Osteoblast (primary cell): ENCODE results near the gene SND1. TPM values are rescaled to one million over a fixed set of nuclear protein-coding genes. Genes with fewer than 3 reads are reported as not detected.

ENCODE experiments used
- DNase-seq: peaks from one replicate; pipeline ENCODE4 v3.0.0; 2011; ENCODE audit warnings: low spot score, mixed read lengths; ENCODE audit not compliant: insufficient read length; ENCODE audit errors: missing footprints
- H2AFZ ChIP-seq: 2 replicates; pipeline ENCODE4 v1.6.0; 2011; ENCODE audit warnings: mild to moderate bottlenecking, low read length
- H3K27ac ChIP-seq: 2 replicates; pipeline ENCODE4 v1.5.1; 2011; ENCODE audit warnings: mild to moderate bottlenecking, low read depth, low read length, moderate library complexity
- H3K27me3 ChIP-seq: 2 replicates; pipeline ENCODE4 v1.6.0; 2012; ENCODE audit warnings: mild to moderate bottlenecking, control low read depth, inconsistent platforms, low read length, moderate library complexity; ENCODE audit not compliant: insufficient read depth
- H3K36me3 ChIP-seq: 2 replicates; pipeline ENCODE4 v1.5.1; 2011; ENCODE audit warnings: mild to moderate bottlenecking, low read length, control low read depth, moderate library complexity; ENCODE audit not compliant: insufficient read depth
- H3K4me1 ChIP-seq: 2 replicates; pipeline ENCODE4 v1.5.1; 2011; ENCODE audit warnings: mild to moderate bottlenecking, low read length, control low read depth, moderate library complexity; ENCODE audit not compliant: insufficient read depth
- H3K4me2 ChIP-seq: 2 replicates; pipeline ENCODE4 v1.6.0; 2011; ENCODE audit warnings: mild to moderate bottlenecking, low read length; ENCODE audit not compliant: insufficient read depth
- H3K4me3 ChIP-seq: fragments of 200-600 bp; sonication (generic); 3 replicates; pipeline ENCODE4 v1.5.1; 2012; ENCODE audit warnings: mild to moderate bottlenecking, low read length, inconsistent platforms; ENCODE audit not compliant: insufficient read depth
- H3K79me2 ChIP-seq: 2 replicates; pipeline ENCODE4 v1.6.0; 2012; ENCODE audit warnings: mild to moderate bottlenecking, low read length, control low read depth, inconsistent platforms; ENCODE audit not compliant: insufficient read depth
- H3K9me3 ChIP-seq: 2 replicates; pipeline ENCODE4 v1.5.1; 2011; ENCODE audit warnings: low read depth, low read length, control low read depth
- H4K20me1 ChIP-seq: 2 replicates; pipeline ENCODE4 v1.6.0; 2012; ENCODE audit warnings: mild to moderate bottlenecking, low read length, control low read depth; ENCODE audit not compliant: insufficient read depth
- total RNA-seq: library from RNA; depleted of rRNA; stranded (reverse); fragments of >200 nt; gene quantifications from 2 replicates; pipeline ENCODE4 v1.2.3, GENCODE V29; 2012
- TF ChIP-seq, protein P1 (sequence below): IDR thresholded peaks from 2 replicates; pipeline ENCODE4 v1.5.1; 2011; ENCODE audit warnings: mild to moderate bottlenecking, low read depth, low read length, moderate library complexity; ENCODE audit errors: extremely low read depth

The SND1 gene
- total RNA-seq, 1 donor = 257 TPM

DNA sequence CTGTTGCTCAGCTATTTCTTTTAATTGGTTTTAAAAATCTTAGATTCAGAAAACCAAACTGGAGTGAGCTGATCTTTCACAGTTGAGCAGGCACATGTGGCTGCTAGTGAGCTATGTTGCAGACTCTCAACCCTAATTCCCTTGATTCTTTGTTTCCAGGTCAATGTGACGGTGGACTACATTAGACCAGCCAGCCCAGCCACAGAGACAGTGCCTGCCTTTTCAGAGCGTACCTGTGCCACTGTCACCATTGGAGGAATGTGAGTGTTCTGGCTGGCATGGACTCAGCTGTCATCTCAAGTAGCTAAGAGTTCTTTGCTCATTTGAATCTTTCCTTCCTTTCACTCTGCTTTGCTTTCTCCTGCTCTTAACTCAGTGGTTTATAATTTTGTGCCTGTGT lies 192.2 kb downstream of the SND1 start:
- Histone ChIP-seq H3K4me2 (no peak overlapping the region), H3K79me2 (peaks cover 32% of the 10 kb centered on the region), H3K27me3 (no peaks in the 10 kb centered on the region), H3K27ac (no peak overlapping the region), H3K36me3 (peaks cover 11% of the 10 kb centered on the region), H3K4me3 (no peak overlapping the region), H2AFZ (no peak overlapping the region), H4K20me1 (peaks cover 21% of the 10 kb centered on the region), H3K9me3 (no peaks in the 10 kb centered on the region), H3K4me1 (peaks cover 20% of the 10 kb centered on the region)
- DNase-seq = no peak
- TF ChIP-seq, protein P1, sequence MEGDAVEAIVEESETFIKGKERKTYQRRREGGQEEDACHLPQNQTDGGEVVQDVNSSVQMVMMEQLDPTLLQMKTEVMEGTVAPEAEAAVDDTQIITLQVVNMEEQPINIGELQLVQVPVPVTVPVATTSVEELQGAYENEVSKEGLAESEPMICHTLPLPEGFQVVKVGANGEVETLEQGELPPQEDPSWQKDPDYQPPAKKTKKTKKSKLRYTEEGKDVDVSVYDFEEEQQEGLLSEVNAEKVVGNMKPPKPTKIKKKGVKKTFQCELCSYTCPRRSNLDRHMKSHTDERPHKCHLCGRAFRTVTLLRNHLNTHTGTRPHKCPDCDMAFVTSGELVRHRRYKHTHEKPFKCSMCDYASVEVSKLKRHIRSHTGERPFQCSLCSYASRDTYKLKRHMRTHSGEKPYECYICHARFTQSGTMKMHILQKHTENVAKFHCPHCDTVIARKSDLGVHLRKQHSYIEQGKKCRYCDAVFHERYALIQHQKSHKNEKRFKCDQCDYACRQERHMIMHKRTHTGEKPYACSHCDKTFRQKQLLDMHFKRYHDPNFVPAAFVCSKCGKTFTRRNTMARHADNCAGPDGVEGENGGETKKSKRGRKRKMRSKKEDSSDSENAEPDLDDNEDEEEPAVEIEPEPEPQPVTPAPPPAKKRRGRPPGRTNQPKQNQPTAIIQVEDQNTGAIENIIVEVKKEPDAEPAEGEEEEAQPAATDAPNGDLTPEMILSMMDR = no peak

DNA sequence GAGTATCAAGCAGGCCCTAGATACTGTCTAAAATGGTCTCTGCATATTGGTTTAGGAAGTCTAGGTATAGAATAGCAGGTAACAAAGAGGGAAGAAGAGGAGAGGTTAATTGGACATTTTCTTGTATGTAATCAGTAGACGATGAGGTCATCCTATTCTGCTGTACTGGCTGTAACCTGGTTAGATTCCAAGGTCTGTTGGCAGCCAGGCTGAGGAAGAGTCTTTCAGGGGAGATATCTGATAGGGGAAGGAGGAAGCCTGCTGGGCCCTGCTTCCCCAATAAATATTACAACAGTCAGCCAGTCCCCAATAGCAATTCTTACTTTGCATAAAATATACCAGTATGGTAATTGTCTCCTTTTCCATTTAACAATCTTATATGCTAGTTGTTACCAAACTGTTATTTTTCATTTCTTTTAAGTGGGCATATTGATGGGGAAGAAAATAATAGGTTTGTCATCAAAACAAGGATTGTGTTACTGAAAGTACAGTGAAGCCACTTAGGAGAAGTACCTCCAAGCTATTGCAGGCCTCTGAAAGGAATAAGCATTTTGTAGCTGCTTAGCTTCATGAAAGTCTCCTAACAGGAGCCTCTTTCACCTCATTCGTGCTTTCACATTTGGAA lies 192.8 kb downstream of the SND1 start:
- no peak overlapping the region for H2AFZ ChIP-seq
- peaks cover 21% of the 10 kb centered on the region for H4K20me1 ChIP-seq
- peaks cover 33% of the 10 kb centered on the region for H3K79me2 ChIP-seq
- no peaks in the 10 kb centered on the region for H3K9me3 ChIP-seq
- H3K4me2 ChIP-seq = no peak overlapping the region
- H3K36me3 ChIP-seq = peaks cover 11% of the 10 kb centered on the region
- H3K27me3 ChIP-seq = no peaks in the 10 kb centered on the region
- no peak for DNase-seq
- peak overlapping the region; percentile 31 for H3K27ac ChIP-seq
- peaks cover 22% of the 10 kb centered on the region for H3K4me1 ChIP-seq
- no peak overlapping the region for H3K4me3 ChIP-seq
- TF ChIP-seq, protein P1 = no peak

DNA sequence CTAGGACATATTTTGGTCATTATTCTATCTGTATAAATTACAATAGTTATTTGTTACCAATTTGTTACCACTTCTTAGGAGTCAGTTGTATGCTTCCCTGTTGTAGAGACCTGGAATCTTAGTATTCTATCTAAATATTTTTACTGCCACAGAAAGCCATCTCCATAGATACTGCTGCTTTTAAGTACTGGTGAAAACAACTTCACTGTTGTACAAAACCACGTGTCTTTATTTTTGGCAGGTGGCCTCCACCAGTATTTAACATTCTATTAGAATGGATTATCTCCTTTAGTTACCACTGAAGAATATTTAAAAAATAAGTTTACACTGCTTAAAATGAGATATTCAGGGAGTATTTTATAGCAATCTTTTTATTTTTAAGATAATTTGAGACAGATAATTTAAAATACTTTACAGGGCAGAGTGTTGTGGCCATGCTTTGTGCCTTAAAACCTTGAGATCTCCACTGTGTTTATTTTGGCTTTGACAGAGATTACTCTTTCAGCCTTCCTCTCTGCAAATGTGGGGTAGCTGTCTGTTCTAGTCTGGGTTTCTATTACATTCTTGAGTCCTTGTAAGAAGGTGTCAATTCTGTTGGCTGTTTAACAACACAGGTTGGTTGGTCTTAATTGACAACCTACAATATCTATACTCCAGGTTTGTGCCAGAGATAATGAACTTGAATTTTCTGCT lies 193.7 kb downstream of the SND1 start:
- no peak for DNase-seq
- TF ChIP-seq, protein P1 = no peak
- H3K27ac ChIP-seq = peak overlapping the region; percentile 31
- no peaks in the 10 kb centered on the region for H3K9me3 ChIP-seq
- H2AFZ ChIP-seq = no peak overlapping the region
- peaks cover 31% of the 10 kb centered on the region for H3K4me1 ChIP-seq
- peaks cover 26% of the 10 kb centered on the region for H3K79me2 ChIP-seq
- no peaks in the 10 kb centered on the region for H3K27me3 ChIP-seq
- no peak overlapping the region for H3K4me3 ChIP-seq
- peaks cover 11% of the 10 kb centered on the region for H3K36me3 ChIP-seq
- peaks cover 23% of the 10 kb centered on the region for H4K20me1 ChIP-seq
- no peak overlapping the region for H3K4me2 ChIP-seq

DNA sequence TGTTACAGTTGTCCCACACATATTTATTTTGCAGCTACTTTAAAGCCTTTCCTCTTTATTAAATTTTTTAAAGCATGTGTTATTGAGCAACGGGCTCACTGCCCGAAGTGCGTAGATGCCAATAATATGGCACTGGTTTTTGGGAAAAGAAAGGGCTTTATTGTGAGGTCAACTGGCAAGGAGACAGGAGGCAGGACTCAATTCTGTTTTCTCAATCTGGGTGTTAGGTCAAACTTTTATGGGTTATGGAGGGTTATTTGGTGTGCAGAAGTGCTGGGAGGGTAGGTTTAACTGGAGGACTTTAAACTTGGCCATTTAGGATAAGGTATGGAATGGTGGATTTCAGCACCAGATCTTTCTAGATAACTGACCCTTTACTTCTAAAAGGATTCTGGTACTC lies 195.6 kb downstream of the SND1 start:
- no peak for DNase-seq
- H3K9me3 ChIP-seq = no peaks in the 10 kb centered on the region
- H3K27ac ChIP-seq = no peak overlapping the region
- H3K79me2 ChIP-seq = peaks cover 12% of the 10 kb centered on the region
- TF ChIP-seq, protein P1 = no peak
- H3K27me3 ChIP-seq = no peaks in the 10 kb centered on the region
- peaks cover 11% of the 10 kb centered on the region for H3K36me3 ChIP-seq
- H3K4me2 ChIP-seq = no peak overlapping the region
- no peak overlapping the region for H2AFZ ChIP-seq
- peaks cover 40% of the 10 kb centered on the region for H3K4me1 ChIP-seq
- H3K4me3 ChIP-seq = no peak overlapping the region
- peaks cover 21% of the 10 kb centered on the region for H4K20me1 ChIP-seq
